Panc1 (cell line): ENCODE results near the gene INTS6. TPM values are rescaled to one million over a fixed set of nuclear protein-coding genes. Genes with fewer than 3 reads are reported as not detected.

Experiments used
- ATAC-seq: fragments of 200-7000 bp; cut with Tn5 transposase; 2 replicates; pipeline ENCODE4 v1.9.1; 2020; ENCODE audit warnings: mild to moderate bottlenecking, moderate library complexity
- BruUV-seq: library from RNA; stranded (reverse); fragments of 400-500 nt; replicated peaks from 2 replicates; lab custom pipeline; 2021; lab: Mats Ljungman, UMichigan
- CTCF ChIA-PET: fragments of 300-600 bp; sonication (Branson Sonifier 250); formaldehyde crosslinking; loops from one replicate; lab custom pipeline; 2022; ENCODE audit warnings: antibody characterized with exemption; lab: Charles Lee
- POLR2A ChIA-PET: fragments of 300-600 bp; sonication (Branson Sonifier 250); formaldehyde crosslinking; loops from one replicate; lab custom pipeline; 2022; ENCODE audit warnings: antibody characterized with exemption; lab: Charles Lee
- DNase-seq: peaks from one replicate; pipeline ENCODE4 v3.0.0-alpha.2; 2010; ENCODE audit warnings: low read depth, low spot score
- H3K27ac ChIP-seq: 2 replicates; pipeline ENCODE4 v1.5.1; 2011; ENCODE audit warnings: mild to moderate bottlenecking, low read length, inconsistent platforms
- H3K27me3 ChIP-seq: fragments of 200-500 bp; sonication (Bioruptor generic); 2 replicates; pipeline ENCODE4 v1.6.0; 2014; ENCODE audit warnings: low read length, inconsistent platforms; ENCODE audit not compliant: control insufficient read depth, insufficient read depth
- H3K36me3 ChIP-seq: fragments of 200-500 bp; sonication (Bioruptor generic); 2 replicates; pipeline ENCODE4 v1.5.1; 2014; ENCODE audit warnings: inconsistent platforms, mild to moderate bottlenecking, low read length, moderate library complexity; ENCODE audit not compliant: control insufficient read depth, insufficient read depth
- H3K4me1 ChIP-seq: 2 replicates; pipeline ENCODE4 v1.5.1; 2011; ENCODE audit warnings: inconsistent platforms, mild to moderate bottlenecking, low read length, moderate library complexity; ENCODE audit not compliant: control insufficient read depth, insufficient read depth
- H3K4me3 ChIP-seq, 2 experiments: 2 replicates each; pipeline ENCODE4 v1.5.1; 2011 to 2012; ENCODE audit warnings: low read depth in 2 of 2, low read length in 2 of 2, mild to moderate bottlenecking in 2 of 2, inconsistent platforms in 1 of 2, moderate library complexity in 1 of 2
- H3K9me3 ChIP-seq: fragments of 200-500 bp; sonication (Bioruptor generic); 2 replicates; pipeline ENCODE4 v1.5.1; 2014; ENCODE audit warnings: low read depth, mild to moderate bottlenecking, inconsistent platforms, low read length, moderate library complexity; ENCODE audit not compliant: control insufficient read depth, insufficient read depth
- POLR2AphosphoS5 ChIP-seq: IDR thresholded peaks from 2 replicates; pipeline ENCODE4 v1.6.1; 2012; ENCODE audit warnings: mild to moderate bottlenecking, low read depth, low read length, moderate library complexity
- SIN3A ChIP-seq: IDR thresholded peaks from 2 replicates; pipeline ENCODE4 v1.6.1; 2012; ENCODE audit warnings: low read depth, mild to moderate bottlenecking, low read length, moderate library complexity, borderline replicate concordance; ENCODE audit not compliant: insufficient read depth
- TCF7L2 ChIP-seq: IDR thresholded peaks from 2 replicates; pipeline ENCODE4 v1.6.1; 2011; ENCODE audit warnings: mild to moderate bottlenecking, low read depth, low read length, inconsistent platforms
- in situ Hi-C: cut with HindIII; loops from 2 replicates; pipeline ENCODE4 v1.10.0; 2016; ENCODE audit warnings: low sequenced_read_pairs, low pct_unique_long_range_greater_than_20kb
- intact Hi-C: fragments of 100-400 bp; cut with micrococcal nuclease; formaldehyde crosslinking; loops from one replicate; pipeline ENCODE4 v1.10.0; 2022; ENCODE audit not compliant: unreplicated experiment
- total RNA-seq: library from RNA; stranded (reverse); gene quantifications from one replicate; pipeline ENCODE4 v1.2.1, GENCODE V29; 2021; ENCODE audit not compliant: unreplicated experiment
- TF ChIP-seq, protein P1 (sequence below), 2 experiments: IDR thresholded peaks; 2 replicates each; pipeline ENCODE4 v1.6.1; 2011 to 2012; ENCODE audit warnings: low read depth in 2 of 2, control low read depth in 1 of 2, low read length in 1 of 2, mild to moderate bottlenecking in 1 of 2, moderate library complexity in 1 of 2; ENCODE audit not compliant: insufficient read depth in 1 of 2
- TF ChIP-seq, protein P2 (sequence below): fragments of 450-650 bp; IDR thresholded peaks from 2 replicates; pipeline ENCODE4 v1.5.1; 2017; ENCODE audit warnings: mild to moderate bottlenecking

INTS6 gene
- total RNA-seq, 1 experiment from 2014 or later = 33.2 TPM

DNA sequence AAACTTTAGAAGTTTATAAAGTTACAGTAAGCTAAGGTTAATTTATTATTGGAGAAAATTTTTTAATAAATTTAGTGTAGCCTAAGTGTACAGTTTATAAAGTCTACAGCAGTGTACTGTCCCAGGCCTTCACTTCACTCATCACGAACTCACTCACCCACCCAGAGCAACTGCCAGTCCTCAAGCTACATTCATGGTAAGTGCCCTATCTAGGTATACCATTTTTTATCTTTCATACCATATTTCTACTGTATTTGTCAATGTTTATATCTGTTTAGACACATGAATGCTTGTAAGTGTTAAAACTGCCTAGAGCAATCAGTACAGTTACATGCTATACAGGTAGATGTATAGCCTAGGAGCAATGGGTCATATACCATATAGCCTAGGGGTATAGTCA, 12.5 kb downstream of the INTS6 start:
- BruUV-seq = no TSS peak
- TF ChIP-seq SIN3A = no peak
- TF ChIP-seq POLR2AphosphoS5 = 0 out of 2 replicates have a peak, but pooled peaks have one; percentile 26
- H3K36me3 ChIP-seq = peaks cover 7% of the 10 kb centered on the region; the same call in 1 of the 2 replicates
- no peaks in the 10 kb centered on the region for H3K4me1 ChIP-seq
- ATAC-seq (no peak), DNase-seq (no peak)
- no peak overlapping the region for H3K27ac ChIP-seq
- H3K27me3 ChIP-seq = no peaks in the 10 kb centered on the region
- in situ Hi-C loops (no loop called here), intact Hi-C loops (no loop called here)
- H3K9me3 ChIP-seq = no peaks in the 10 kb centered on the region
- H3K4me3 ChIP-seq = no peak overlapping the region
- ChIA-PET POLR2A (no interaction called here), CTCF (no interaction called here)

DNA sequence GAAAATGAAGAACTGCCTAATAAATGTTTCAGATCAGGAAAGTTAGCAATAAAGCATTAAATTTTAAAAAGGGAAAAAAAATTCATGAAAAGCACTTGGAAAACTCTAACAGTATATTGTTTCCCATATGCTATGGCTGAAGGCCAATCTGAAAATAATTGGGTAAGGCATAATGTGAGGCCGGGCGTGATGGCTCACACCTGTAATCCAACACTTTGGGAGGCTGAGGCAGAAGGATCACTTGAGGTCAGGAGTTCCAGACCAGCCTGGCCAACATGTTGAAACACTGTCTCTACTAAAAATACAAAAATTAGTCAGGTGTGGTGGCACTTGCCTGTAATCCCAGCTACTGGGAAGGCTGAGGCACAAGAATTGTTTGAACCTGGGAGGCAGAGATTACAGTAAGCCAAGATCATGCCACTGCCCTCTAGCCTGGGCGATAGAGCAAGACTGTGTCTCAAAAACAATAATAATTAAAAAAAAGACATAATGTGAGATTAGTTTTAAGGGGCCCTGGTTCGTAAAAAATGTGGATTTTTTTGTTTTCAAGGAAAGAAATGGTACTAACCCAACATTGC, 15.2 kb downstream of the INTS6 start:
- no TSS peak for BruUV-seq
- ATAC-seq (no peak), DNase-seq (no peak)
- H3K9me3 ChIP-seq = no peaks in the 10 kb centered on the region
- H3K36me3 ChIP-seq = peaks cover 7% of the 10 kb centered on the region; the same call in 1 of the 2 replicates
- H3K4me1 ChIP-seq = no peaks in the 10 kb centered on the region
- ChIA-PET CTCF (no interaction called here), POLR2A (no interaction called here)
- no peaks in the 10 kb centered on the region for H3K27me3 ChIP-seq
- intact Hi-C loops (no loop called here), in situ Hi-C loops (no loop called here)
- TF ChIP-seq SIN3A (no peak), POLR2AphosphoS5 (no peak), TCF7L2 (no peak)
- TF ChIP-seq, protein P1, sequence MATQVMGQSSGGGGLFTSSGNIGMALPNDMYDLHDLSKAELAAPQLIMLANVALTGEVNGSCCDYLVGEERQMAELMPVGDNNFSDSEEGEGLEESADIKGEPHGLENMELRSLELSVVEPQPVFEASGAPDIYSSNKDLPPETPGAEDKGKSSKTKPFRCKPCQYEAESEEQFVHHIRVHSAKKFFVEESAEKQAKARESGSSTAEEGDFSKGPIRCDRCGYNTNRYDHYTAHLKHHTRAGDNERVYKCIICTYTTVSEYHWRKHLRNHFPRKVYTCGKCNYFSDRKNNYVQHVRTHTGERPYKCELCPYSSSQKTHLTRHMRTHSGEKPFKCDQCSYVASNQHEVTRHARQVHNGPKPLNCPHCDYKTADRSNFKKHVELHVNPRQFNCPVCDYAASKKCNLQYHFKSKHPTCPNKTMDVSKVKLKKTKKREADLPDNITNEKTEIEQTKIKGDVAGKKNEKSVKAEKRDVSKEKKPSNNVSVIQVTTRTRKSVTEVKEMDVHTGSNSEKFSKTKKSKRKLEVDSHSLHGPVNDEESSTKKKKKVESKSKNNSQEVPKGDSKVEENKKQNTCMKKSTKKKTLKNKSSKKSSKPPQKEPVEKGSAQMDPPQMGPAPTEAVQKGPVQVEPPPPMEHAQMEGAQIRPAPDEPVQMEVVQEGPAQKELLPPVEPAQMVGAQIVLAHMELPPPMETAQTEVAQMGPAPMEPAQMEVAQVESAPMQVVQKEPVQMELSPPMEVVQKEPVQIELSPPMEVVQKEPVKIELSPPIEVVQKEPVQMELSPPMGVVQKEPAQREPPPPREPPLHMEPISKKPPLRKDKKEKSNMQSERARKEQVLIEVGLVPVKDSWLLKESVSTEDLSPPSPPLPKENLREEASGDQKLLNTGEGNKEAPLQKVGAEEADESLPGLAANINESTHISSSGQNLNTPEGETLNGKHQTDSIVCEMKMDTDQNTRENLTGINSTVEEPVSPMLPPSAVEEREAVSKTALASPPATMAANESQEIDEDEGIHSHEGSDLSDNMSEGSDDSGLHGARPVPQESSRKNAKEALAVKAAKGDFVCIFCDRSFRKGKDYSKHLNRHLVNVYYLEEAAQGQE (IDR thresholded peaks at IDR 0.05; ENCODE audit: insufficient read depth in 1 of 2, low read depth in 2 of 2, low read length in 1 of 2) = no peak
- TF ChIP-seq, protein P2, sequence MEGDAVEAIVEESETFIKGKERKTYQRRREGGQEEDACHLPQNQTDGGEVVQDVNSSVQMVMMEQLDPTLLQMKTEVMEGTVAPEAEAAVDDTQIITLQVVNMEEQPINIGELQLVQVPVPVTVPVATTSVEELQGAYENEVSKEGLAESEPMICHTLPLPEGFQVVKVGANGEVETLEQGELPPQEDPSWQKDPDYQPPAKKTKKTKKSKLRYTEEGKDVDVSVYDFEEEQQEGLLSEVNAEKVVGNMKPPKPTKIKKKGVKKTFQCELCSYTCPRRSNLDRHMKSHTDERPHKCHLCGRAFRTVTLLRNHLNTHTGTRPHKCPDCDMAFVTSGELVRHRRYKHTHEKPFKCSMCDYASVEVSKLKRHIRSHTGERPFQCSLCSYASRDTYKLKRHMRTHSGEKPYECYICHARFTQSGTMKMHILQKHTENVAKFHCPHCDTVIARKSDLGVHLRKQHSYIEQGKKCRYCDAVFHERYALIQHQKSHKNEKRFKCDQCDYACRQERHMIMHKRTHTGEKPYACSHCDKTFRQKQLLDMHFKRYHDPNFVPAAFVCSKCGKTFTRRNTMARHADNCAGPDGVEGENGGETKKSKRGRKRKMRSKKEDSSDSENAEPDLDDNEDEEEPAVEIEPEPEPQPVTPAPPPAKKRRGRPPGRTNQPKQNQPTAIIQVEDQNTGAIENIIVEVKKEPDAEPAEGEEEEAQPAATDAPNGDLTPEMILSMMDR = no peak
- H3K4me3 ChIP-seq = no peak overlapping the region
- H3K27ac ChIP-seq = no peak overlapping the region

DNA sequence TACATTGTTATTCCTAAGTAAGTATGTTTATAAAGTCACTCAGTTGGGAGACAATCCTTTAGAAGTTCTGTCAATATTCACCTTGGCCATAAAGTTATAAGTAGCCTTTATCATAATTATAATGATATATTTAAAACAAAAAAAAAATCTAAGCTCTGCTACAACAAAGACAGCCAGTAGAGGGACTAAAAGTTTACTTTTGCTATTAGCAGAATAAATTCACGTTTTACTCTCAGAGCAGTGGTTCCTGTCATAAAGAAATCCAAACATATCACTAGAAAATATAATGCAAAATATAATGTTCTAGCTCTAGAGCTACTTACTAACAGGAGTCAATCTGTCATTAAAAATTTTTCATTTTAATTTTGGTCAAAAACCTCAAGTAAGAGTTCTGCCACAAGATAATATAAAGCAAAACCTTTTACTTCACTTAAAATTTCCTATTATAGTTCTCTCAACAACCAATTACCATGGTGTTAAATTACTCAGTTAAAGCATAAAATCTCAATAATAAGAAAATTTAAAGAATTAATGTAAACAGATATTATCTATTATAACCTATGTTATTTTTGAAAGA, 17.7 kb downstream of the INTS6 start:
- intact Hi-C loops (no loop called here), in situ Hi-C loops (no loop called here)
- Histone ChIP-seq H3K4me1 (no peaks in the 10 kb centered on the region), H3K9me3 (no peaks in the 10 kb centered on the region), H3K4me3 (no peak overlapping the region), H3K27me3 (no peaks in the 10 kb centered on the region), H3K27ac (no peak overlapping the region), H3K36me3 (peaks cover 10% of the 10 kb centered on the region; the same call in 1 of the 2 replicates)
- POLR2A ChIA-PET = no interaction called here
- ATAC-seq = no peak
- DNase-seq = no peak
- BruUV-seq = no TSS peak
- CTCF ChIA-PET = interaction anchor here (0.7 kb wide), 2 partner anchors 205 to 362 kb away, joined by 4 to 5 read pairs; no protein-coding TSS in a partner anchor
- TF ChIP-seq, protein P2 = peak; percentile 41; the same call in 1 of the 2 replicates
- no peak for TF ChIP-seq SIN3A
- TF ChIP-seq, protein P1 (IDR thresholded peaks at IDR 0.05; ENCODE audit: insufficient read depth in 1 of 2, low read depth in 2 of 2, low read length in 1 of 2) = no peak
